Lower leg skin (tissue), 3 donors: ENCODE data around the gene DNAJB12.

ENCODE experiments used
- CTCF ChIP-seq, 3 donors: fragments of 450-650 bp; IDR thresholded peaks; one replicate each; pipeline ENCODE4 v1.5.1; 2016; ENCODE audit warnings: antibody characterized with exemption in 3 of 3, mild to moderate bottlenecking in 3 of 3, moderate library complexity in 2 of 3
- POLR2A ChIP-seq, 2 donors: fragments of 450-650 bp; IDR thresholded peaks; one replicate each; pipeline ENCODE4 v1.6.1; 2016 to 2017; ENCODE audit warnings: antibody characterized with exemption in 2 of 2, mild to moderate bottlenecking in 1 of 2, moderate library complexity in 1 of 2

GRCh38 chr10:72375173-72375572 is 20.5 kb upstream of the DNAJB12 start:
- TF ChIP-seq CTCF (IDR thresholded peaks at IDR 0.05) (no peak), POLR2A (IDR thresholded peaks at IDR 0.05) (no peak)
